ENCODE data around the gene PXDC1.

GRCh38 chr6:3778701-3779573 lies 27.4 kb upstream of the PXDC1 start:
- TF ChIP-seq CTCF (IDR thresholded peaks at IDR 0.05 in 4 of 5, conservative IDR thresholded peaks at IDR 0.05 in 1 of 5): no peak
- TF ChIP-seq POLR2A (IDR thresholded peaks at IDR 0.05): no peak

All from gastrocnemius medialis (tissue), 4 donors.